IgD-negative memory B cell (primary cell): ENCODE results near the gene FOS. TPM values are rescaled to one million over a fixed set of nuclear protein-coding genes. Genes with fewer than 3 reads are reported as not detected.

Experiments
- H3K27ac Mint-ChIP-seq, 3 donors: one replicate each; pipeline ENCODE4 v1.8.0; 2020 to 2022; ENCODE audit warnings: mild to moderate bottlenecking in 3 of 3, mixed read lengths in 3 of 3, moderate library complexity in 1 of 3
- H3K27me3 Mint-ChIP-seq: one replicate; pipeline ENCODE4 v1.8.0; 2021; ENCODE audit warnings: mixed read lengths
- H3K36me3 Mint-ChIP-seq: one replicate; pipeline ENCODE4 v1.8.0; 2020; ENCODE audit warnings: mild to moderate bottlenecking, mixed read lengths
- H3K4me1 Mint-ChIP-seq, 3 donors: one replicate each; pipeline ENCODE4 v1.8.0; 2020 to 2022; ENCODE audit warnings: mixed read lengths in 3 of 3, mild to moderate bottlenecking in 1 of 3
- H3K4me3 Mint-ChIP-seq, 4 donors: one replicate each; pipeline ENCODE4 v1.8.0; 2020 to 2022; ENCODE audit warnings: mild to moderate bottlenecking in 4 of 4, mixed read lengths in 4 of 4, moderate library complexity in 3 of 4
- H3K9me3 Mint-ChIP-seq, 3 donors: one replicate each; pipeline ENCODE4 v1.8.0; 2020 to 2021; ENCODE audit warnings: mixed read lengths in 3 of 3, mild to moderate bottlenecking in 1 of 3
- polyA plus RNA-seq: library from polyadenylated mRNA; unstranded; fragments of 300-500 nt; fragmentation: Illumina TruSeq; gene quantifications from one replicate; pipeline ENCODE4 v1.2.3, GENCODE V29; 2021

FOS gene
- polyA plus RNA-seq, 1 donor from 2014 or later = 487 TPM

DNA sequence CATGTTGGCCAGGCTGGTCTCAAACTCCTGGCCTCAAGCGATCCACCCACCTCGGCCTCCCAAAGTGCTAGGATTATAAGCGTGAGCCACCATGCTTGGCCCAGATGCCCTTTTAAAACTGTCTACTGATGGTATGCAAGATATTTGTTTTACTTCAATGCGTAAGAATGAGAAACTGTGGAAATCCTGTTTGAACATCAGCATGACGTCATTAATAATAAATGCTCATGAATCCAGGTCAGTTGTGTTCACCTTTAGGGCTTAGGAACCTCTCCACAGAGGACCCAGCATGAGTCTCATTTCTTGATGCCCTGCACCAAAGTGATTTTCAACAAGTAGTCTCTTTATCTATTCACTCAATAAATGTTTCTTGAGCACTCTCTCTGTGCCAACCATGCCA lies 34.5 kb upstream of the FOS start:
- Mint-ChIP-seq H3K27ac (no peak overlapping the region), H3K4me1 (peaks cover 12 to 13% (median 13%) of the 10 kb centered on the region in 3 donors)

DNA sequence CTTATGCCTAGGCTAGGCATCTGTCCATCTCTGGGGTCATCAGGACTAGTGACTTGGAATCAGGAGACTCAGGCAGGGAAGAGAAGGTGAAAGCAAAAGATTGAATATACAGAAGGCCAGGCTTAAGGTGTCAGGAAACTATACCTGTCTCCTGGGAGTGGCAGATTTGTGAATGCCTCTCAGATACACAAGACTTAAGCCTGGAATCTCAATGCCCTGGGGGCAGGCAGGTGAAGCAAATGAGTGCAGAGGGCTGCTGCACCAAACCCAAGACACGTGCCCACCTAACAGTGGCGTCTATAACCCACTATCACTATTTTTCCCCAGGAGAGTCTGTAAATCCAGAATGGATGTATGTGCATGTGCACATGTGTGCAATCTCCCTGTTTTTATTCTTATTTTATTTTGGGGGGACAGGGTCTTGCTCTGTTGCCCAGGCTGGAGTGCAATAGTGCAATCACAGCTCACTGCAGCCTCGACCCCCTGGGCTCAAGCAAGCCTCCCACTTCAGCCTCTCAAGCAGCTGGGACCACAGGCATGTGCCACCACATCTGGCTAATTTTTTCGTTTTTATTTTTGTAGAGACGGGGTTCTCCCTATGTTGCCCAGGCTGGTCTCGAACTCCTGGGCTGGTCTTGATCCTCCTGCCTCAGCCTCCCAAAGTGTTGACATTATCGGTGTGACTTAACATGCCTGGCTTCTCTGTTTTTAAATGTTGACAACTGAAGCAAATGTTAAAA lies 31.9 kb upstream of the FOS start:
- no peaks in the 10 kb centered on the region for H3K9me3 Mint-ChIP-seq
- no peak overlapping the region for H3K4me3 Mint-ChIP-seq
- H3K4me1 Mint-ChIP-seq = peaks cover 18 to 22% (median 21%) of the 10 kb centered on the region in 3 donors
- H3K27ac Mint-ChIP-seq = peak overlapping the region; percentile 4 to 28 (median 11)
- H3K36me3 Mint-ChIP-seq = peaks cover 4% of the 10 kb centered on the region
- H3K27me3 Mint-ChIP-seq = peaks cover 7% of the 10 kb centered on the region

More for the DNA sequence above, 34.5 kb upstream of the FOS start:
- peaks cover 7% of the 10 kb centered on the region for H3K27me3 Mint-ChIP-seq
- peaks cover 4% of the 10 kb centered on the region for H3K36me3 Mint-ChIP-seq
- H3K9me3 Mint-ChIP-seq = no peaks in the 10 kb centered on the region
- no peak overlapping the region for H3K4me3 Mint-ChIP-seq

DNA sequence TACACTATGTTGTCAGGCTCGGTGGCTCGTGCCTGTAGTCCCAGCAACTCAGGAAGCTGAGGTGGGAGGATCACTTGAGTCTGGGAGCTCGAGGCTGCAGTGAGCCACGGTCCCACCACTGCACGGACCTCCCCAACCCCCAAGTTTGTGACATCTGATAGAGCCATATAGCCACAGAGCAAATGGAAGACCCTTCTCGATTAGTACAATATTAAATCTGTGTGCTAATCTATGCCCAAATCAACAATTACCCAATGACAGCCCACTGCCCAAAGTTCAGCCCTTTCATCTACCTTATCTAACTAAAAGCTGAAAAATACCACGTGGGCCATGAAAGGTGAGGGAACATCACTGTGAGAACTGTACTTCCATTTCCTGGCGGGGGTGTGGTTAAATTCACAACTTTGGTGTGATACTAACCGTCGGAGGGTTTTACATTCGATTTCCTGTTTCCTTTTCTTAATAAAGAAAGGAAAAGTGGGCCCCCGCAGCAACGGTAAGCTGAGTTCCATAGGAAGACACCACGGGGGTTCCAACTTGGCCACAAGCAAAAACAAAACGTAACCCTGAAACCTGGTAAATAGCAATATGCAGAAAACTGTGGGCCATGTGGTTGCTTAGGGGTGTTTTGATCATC lies 31.2 kb upstream of the FOS start:
- Mint-ChIP-seq H3K4me3 (peak overlapping the region in 3 of 4 donors; percentile 51 to 71 (median 63)), H3K27me3 (peaks cover 7% of the 10 kb centered on the region), H3K4me1 (peaks cover 18 to 22% (median 21%) of the 10 kb centered on the region in 3 donors), H3K27ac (peak overlapping the region; percentile 4 to 81 (median 28)), H3K36me3 (peaks cover 4% of the 10 kb centered on the region), H3K9me3 (no peaks in the 10 kb centered on the region)

DNA sequence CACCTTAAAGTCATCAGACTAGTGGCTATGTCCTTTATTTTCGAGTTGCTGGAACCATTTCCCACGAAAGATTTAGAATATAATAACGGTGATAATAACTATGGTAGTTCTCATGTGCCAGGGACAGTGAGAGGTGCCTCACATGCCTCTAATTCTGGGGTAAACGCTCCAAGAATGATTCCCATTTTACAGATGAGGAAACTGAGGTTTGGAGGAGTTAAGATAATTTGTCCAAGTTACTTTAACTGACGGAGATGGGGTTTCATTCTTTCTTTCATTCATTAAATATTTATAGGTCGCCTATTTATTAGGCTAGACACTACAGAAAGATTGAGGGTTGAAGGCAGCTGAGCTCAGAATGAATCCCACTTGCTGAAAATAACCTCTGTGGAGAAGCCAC lies 30.7 kb upstream of the FOS start:
- Mint-ChIP-seq H3K27me3 (peaks cover 4% of the 10 kb centered on the region), H3K27ac (peak overlapping the region in 2 of 3 donors; percentile 4 to 81), H3K9me3 (no peaks in the 10 kb centered on the region), H3K4me3 (peak overlapping the region in 3 of 4 donors; percentile 51 to 71 (median 63)), H3K4me1 (peaks cover 18 to 22% (median 21%) of the 10 kb centered on the region in 3 donors), H3K36me3 (peaks cover 4% of the 10 kb centered on the region)

- H3K4me1 Mint-ChIP-seq = peaks cover 18 to 22% (median 21%) of the 10 kb centered on the region in 3 donors
- H3K27ac Mint-ChIP-seq = peak overlapping the region; percentile 48 to 78 (median 52)
- H3K9me3 Mint-ChIP-seq = no peaks in the 10 kb centered on the region
- peak overlapping the region in 3 of 4 donors; percentile 1 to 24 (median 24) for H3K4me3 Mint-ChIP-seq
- H3K27me3 Mint-ChIP-seq = peaks cover 3% of the 10 kb centered on the region
- H3K36me3 Mint-ChIP-seq = peaks cover 4% of the 10 kb centered on the region
Measured at GRCh38 chr14:75249251-75249957, 29.2 kb upstream of the FOS start.

DNA sequence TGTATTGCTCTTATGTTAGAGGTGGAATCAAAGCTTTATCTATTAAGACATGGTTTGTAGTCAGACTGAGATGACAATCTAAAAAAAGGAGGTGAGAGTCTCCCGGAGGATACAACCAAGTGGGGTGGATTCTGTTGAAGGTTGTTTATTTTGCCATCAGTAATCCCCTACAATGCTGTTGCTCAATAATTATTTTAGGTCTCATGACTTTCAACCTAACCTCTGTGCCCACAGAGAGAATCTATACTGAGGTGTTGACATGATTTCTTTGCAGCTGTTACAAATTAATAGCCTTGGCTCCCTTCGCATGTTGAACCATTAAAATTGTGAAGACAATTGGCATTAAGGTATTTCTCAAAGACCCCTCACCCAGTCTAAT lies 28.7 kb upstream of the FOS start:
- H3K27ac Mint-ChIP-seq = peak overlapping the region in 2 of 3 donors; percentile 52 to 78
- H3K4me3 Mint-ChIP-seq = peak overlapping the region in 1 of 4 donors; percentile 1
- no peaks in the 10 kb centered on the region for H3K9me3 Mint-ChIP-seq
- H3K27me3 Mint-ChIP-seq = no peaks in the 10 kb centered on the region
- H3K36me3 Mint-ChIP-seq = peaks cover 4% of the 10 kb centered on the region
- H3K4me1 Mint-ChIP-seq = peaks cover 18 to 22% (median 21%) of the 10 kb centered on the region in 3 donors

- H3K27ac Mint-ChIP-seq = no peak overlapping the region
- H3K4me1 Mint-ChIP-seq = peaks cover 18 to 22% (median 21%) of the 10 kb centered on the region in 3 donors
- no peaks in the 10 kb centered on the region for H3K9me3 Mint-ChIP-seq
- no peaks in the 10 kb centered on the region for H3K27me3 Mint-ChIP-seq
- H3K36me3 Mint-ChIP-seq = peaks cover 4% of the 10 kb centered on the region
- H3K4me3 Mint-ChIP-seq = no peak overlapping the region
Measured at GRCh38 chr14:75250800-75251199, 27.8 kb upstream of the FOS start.

GRCh38 chr14:75252254-75252837 lies 26.3 kb upstream of the FOS start:
- H3K9me3 Mint-ChIP-seq = no peaks in the 10 kb centered on the region
- peaks cover 15 to 19% (median 17%) of the 10 kb centered on the region in 3 donors for H3K4me1 Mint-ChIP-seq
- no peaks in the 10 kb centered on the region for H3K27me3 Mint-ChIP-seq
- peaks cover 2% of the 10 kb centered on the region for H3K36me3 Mint-ChIP-seq
- H3K4me3 Mint-ChIP-seq = no peak overlapping the region
- peak overlapping the region in 1 of 3 donors; percentile 46 for H3K27ac Mint-ChIP-seq

DNA sequence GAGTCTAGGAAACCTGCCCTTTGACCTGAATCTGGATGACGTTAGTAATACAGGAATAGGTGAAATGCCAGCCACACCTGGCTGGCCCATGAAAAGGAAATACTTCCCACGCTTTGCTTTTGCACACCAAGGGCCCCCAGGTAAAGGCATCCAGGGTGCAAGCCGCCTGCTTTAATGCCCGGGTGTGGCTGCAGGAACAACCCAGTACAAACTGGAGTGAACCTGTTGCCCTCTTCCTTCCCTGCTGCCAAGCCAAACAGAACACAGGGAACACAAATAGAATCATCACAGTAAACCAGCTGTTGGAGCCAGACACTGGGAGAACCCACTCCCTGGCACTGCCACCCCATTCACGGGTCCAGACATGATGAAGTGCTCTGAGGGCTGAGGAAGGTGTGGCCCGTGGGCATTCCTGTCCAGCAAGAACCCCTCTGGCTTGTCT lies 24.2 kb upstream of the FOS start:
- peaks cover 11 to 16% (median 14%) of the 10 kb centered on the region in 3 donors for H3K4me1 Mint-ChIP-seq
- no peaks in the 10 kb centered on the region for H3K36me3 Mint-ChIP-seq
- no peaks in the 10 kb centered on the region for H3K9me3 Mint-ChIP-seq
- no peak overlapping the region for H3K4me3 Mint-ChIP-seq
- no peak overlapping the region for H3K27ac Mint-ChIP-seq
- H3K27me3 Mint-ChIP-seq = peaks cover 3% of the 10 kb centered on the region

DNA sequence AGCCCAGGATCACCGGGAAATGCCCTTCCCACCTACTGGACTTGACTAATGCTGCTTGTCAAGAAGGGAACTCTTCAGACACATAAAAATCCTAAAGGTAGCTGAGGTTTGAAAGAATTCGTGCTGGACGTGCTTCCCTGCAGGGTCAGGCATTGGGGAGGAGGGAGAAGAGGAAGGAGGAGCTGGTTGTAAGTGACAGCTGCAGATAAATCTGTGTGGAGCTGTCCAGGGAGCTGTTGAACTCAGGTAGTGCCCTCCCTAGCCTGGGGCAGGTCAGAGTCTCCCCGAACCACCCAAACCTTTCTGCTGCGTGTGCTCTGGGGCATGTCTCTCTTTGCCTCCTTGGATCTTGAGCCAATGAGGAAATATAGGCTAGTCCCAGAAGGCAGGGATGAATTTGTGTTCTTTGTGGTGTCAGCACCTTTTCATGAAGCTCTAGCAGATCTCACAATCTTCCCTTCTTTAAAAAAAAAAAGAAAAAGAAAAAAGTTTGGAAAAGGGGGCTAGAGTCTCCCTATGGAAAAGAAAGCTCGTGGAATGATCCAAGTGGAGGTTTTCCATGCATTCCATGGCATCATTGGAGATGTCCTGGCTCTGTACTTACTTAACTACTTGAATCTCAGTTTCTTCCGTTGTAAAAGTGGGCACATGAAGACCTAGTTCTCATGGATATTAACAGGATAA lies 23.6 kb upstream of the FOS start:
- peaks cover 3% of the 10 kb centered on the region for H3K27me3 Mint-ChIP-seq
- H3K27ac Mint-ChIP-seq = no peak overlapping the region
- H3K4me1 Mint-ChIP-seq = peaks cover 10 to 17% (median 16%) of the 10 kb centered on the region in 3 donors

DNA sequence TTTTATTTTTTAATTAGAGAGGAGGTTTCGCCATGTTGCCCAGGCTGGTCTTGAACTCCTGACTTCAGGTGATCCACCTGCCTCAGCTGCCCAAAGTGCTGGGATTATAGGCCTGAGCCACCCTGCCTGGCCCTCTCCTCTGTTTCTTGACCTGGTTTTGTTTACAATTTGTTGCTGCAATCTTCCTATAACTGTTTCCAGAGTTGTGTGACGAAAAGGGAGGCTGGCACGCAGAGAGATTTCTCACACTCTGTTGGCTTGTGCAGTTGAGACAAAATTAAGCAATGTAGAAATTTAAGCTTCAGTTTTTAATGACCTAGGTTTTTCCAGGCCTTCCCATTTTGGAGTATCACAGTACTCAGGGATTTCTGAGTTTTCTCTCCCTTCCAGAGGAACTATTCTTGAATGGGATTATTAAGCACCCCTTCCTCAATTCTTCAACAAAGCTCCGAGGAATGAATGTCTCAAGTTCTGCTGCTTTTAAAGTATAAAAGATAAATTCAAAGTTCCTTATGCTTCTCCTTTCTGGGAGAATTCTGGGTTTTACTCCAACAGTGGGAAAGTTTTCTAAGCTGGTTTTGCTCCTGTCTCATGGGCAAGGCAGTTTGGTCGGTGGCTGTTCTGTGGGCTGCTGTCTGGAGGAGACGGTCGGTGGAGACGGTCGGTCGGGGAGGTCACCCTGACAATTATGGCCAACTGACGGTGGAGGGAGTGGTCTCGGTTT lies 20.4 kb upstream of the FOS start:
- Mint-ChIP-seq H3K9me3 (no peaks in the 10 kb centered on the region), H3K36me3 (no peaks in the 10 kb centered on the region), H3K4me3 (peak overlapping the region; percentile 76 to 98 (median 89)), H3K27me3 (peaks cover 3% of the 10 kb centered on the region), H3K4me1 (peaks cover 15 to 22% (median 18%) of the 10 kb centered on the region in 3 donors), H3K27ac (peak overlapping the region; percentile 90 to 99 (median 99))

More for the DNA sequence above, 23.6 kb upstream of the FOS start:
- H3K4me3 Mint-ChIP-seq = no peak overlapping the region
- no peaks in the 10 kb centered on the region for H3K9me3 Mint-ChIP-seq
- no peaks in the 10 kb centered on the region for H3K36me3 Mint-ChIP-seq

DNA sequence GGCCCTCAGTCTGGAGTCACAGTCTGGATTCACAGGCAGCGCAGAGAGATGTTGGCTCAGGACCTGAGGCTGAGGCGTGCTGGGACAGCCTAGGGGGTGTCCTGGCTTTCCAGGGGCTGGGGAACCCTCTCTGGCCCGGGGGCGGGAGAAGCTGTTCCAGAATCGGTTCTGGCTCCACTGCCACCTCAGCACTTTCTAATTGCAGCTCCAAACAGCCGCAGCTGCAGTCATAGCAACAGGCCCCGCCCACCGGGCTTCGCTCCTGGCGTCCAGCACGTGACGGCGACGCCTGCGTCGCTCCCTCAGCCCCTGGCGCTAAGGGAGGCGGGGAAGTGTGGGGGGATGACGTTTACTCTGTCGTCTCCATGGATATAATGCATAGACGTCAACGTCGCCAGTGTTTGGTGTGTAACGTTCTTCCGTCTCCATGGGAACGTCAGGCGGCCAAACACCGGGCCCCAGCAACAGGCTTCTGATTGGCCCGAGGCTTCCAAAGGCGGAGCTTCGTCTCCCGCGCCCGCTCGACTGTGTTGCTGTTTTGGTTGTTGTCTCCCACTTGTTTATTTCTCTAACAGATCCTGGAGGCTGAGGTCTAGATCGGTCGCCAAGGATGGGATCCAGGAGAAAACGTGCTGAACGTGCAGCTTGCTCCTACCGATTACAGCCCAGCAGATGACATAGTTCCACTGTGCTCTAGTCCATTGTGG lies 19.7 kb upstream of the FOS start:
- peaks cover 15 to 22% (median 18%) of the 10 kb centered on the region in 3 donors for H3K4me1 Mint-ChIP-seq
- H3K9me3 Mint-ChIP-seq = no peaks in the 10 kb centered on the region
- H3K27ac Mint-ChIP-seq = peak overlapping the region; percentile 90 to 99 (median 99)
- peaks cover 4% of the 10 kb centered on the region for H3K27me3 Mint-ChIP-seq
- no peaks in the 10 kb centered on the region for H3K36me3 Mint-ChIP-seq
- peak overlapping the region; percentile 76 to 98 (median 89) for H3K4me3 Mint-ChIP-seq

- no peaks in the 10 kb centered on the region for H3K9me3 Mint-ChIP-seq
- peaks cover 15 to 22% (median 18%) of the 10 kb centered on the region in 3 donors for H3K4me1 Mint-ChIP-seq
- H3K36me3 Mint-ChIP-seq = no peaks in the 10 kb centered on the region
- H3K27ac Mint-ChIP-seq = peak overlapping the region; percentile 90 to 99 (median 99)
- peak overlapping the region; percentile 76 to 98 (median 89) for H3K4me3 Mint-ChIP-seq
- peaks cover 4% of the 10 kb centered on the region for H3K27me3 Mint-ChIP-seq
Measured at GRCh38 chr14:75259510-75259855, 19.1 kb upstream of the FOS start.
